HUDEP-2 (cell line): ENCODE measurements around the gene CELF1.

Experiments used
- DNase-seq, 76 experiments: peaks; one replicate each; lab custom pipeline; 2025; ENCODE audit not compliant: unreplicated experiment in 76 of 76; lab: John Stamatoyannopoulos, UW

CELF1 gene

DNA sequence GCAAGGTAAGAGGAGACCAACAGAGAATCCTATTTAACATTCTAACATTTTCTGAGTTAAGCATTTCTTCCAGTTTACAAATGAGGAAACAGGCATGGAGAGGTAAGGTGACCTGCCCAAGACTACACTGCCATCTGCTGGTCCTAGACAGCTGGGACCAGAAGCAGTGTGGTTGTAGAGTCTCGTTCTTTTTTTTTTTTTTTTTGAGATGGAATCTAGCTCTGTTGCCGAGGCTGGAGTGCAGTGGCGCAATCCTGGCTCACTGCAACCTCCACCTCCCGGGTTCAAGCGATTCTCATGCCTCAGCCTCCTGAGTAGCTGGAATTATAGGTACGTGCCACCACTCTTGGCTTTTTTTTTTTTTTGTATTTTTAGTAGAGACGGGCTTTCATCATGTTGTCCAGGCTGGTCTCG is 98.7 kb downstream of the CELF1 start:
- peak in 70 of 76 experiments; percentile 3 to 80 (median 52) for DNase-seq

DNA sequence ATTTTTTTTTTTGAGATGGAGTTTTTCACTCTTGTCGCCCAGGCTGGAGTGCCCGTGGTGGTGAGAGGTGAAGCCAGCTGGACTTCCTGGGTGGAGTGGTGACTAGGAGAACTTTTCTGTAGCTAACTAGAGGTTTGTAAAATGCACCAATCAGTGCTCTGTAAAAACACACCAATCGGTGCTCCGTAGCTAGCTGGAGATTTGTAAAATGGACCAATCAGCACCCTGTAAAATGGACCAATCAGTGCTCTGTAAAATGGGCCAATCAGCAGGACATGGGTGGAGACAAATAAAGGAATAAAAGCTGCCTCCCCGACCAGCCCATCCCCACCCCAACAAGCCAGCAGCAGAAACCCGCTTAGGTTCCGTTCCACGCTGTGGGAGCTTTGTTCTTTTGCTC is 99.6 kb downstream of the CELF1 start:
- no peak for DNase-seq

DNA sequence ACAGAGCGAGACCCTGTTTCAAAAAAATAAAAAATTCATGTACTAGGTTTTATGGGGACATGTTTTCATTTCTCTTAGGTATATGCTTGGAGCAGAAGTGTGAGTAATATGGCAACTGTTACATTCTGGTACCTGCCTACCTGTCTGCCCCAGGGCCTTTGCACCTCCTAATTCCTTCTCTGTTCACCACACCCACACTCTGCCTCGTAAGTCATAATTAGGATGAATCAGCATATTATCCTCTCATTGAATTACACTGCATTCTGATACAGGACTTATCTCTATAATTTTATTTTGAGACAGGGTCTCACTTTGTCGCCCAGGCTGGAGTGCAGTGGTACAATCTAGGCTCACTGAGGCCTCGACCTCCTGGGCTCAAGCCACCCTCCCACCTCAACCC is 100.9 kb downstream of the CELF1 start:
- DNase-seq, result no peak

DNA sequence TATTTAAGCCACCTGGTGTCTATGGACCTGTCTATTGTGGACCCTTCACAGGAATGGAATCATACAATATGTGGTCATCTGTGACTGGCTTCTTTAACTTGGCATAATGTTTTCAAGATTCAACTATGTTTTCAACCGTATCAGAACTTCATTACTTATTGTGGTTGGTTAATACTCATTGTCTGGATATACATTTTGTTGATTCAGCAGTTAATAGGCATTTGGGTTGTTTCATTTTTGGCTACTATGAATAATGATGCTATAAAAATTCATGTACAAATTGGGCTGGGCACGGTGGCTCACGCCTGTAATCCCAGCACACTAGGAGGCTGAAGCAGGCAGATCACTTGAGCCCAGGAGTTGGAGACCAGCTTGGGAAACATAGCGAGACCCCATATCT is 101.5 kb downstream of the CELF1 start:
- no peak for DNase-seq

DNA sequence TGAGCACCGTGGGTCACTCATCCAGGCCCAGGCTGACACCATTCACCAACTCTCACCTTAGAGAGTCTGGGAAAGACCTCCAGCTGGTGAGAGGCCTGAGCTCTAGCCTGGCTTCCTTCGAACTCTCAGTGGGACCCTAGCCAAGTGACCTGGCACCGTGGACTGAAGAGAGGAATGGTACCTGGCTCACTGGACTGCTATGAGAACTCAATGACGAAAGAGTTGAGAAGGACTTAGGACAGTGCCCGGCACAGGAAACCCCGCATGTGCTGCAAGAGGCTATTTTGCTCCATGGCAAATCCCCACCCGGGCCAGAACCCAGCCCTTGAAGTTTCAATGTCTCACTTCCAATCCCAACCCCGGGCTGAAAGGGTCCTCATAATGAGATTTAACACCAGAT is 103.4 kb downstream of the CELF1 start:
- no peak for DNase-seq

DNA sequence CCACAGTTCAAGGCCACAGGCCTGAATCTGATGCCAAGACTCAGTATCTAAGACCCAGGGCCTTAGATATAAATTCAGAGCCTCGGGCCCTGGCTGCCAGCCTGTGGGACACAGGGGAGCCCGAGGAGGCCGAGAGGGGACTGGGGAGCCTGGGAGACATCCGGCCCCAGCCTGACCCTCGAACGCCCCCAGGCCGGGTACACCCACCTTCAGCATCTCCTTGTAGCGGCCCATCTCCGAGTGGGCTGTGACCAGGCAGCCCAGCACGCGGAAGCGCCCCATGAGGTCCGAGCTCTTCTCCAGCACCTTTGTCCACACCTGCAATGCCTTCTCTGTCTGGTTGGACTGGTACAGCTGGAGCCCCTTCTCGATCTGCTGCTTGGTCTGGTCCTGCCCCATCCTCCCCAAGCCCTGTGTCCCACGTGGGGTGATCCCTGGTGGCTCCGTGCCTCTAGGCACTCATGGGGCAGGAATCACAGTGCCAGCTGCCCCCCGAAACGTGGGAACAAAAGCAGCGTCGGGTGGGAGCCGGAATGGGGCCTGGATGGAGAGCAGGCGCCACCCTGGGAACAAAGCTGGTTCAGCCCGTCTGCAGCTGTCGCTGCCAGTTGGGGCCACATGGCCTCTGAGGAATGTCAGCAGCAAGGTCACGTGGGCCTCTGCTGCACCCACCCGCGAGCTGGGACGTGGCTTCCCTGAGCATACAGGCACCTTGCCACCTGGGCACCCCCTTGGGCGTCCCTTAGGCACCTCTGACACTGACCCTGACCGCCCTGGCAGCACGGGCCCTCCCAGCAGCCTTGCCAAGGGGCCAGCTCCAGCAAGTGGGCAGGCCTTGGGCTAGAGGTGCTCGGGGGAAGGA is 104.1 kb downstream of the CELF1 start, which contains the start of gene RAPSN:
Gene RAPSN, minus strand, starts transcription at position 571 of the 862 bp plus-strand sequence. Its CDS starts 172 bp downstream, at position 399.
- no peak for DNase-seq

DNA sequence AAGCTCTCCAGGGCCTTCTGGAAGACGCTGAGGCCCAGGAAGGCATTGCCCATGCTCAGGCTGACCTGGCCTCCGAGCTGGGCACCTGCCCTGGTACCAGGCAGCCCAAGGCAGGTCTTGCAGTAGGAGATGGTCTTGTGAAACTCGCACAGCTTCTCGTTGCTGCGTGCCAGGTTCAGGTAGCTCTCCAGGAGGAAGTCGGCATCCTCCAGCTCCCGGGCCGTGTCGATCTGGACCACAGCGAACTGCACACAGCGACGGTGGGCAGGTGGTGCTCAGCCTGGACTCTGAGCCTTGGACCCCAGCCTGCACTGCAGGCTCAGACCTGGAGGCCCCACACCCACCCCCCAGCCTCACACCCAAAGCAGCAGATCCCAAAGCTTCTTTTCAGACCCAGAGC is 105.0 kb downstream of the CELF1 start:
- no peak for DNase-seq

DNA sequence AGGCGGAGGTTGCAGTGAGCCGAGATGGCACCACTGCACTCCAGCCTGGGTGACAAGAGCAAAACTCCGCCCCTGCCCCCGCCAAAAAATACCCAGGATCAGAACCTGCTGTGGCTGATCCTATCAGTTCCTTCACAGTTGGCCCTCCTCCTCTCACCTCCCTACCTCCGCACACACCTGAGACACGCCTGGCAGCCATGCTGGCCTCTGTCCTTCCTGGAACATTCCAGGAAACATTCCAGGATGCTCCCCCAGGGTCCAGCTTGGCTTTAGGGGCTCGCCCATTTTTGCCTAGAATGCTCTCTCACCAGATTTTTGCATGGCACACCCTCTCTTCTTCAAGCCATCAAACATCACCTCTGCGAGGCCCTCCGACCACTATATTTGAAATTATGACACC is 106.1 kb downstream of the CELF1 start:
- no peak for DNase-seq

DNA sequence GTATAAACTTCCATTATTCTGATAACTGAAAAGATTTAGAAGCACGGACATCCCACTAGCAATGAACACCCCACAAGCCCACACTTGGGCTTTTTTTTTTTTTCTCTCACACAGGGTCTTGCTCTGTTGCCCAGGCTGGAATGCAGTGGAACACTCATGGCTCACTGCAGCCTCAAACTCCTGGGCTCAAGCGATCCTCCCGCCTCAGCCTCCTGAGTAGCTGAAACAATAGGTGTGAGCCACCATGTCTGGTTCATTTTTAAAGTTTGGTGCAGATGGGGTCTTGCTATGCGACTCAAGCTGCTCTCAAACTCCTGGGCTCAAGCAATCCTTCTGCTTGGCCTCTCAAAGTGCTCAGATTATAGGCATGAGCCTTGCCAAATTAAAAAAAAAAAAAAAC is 107.1 kb downstream of the CELF1 start:
- DNase-seq, result no peak

DNA sequence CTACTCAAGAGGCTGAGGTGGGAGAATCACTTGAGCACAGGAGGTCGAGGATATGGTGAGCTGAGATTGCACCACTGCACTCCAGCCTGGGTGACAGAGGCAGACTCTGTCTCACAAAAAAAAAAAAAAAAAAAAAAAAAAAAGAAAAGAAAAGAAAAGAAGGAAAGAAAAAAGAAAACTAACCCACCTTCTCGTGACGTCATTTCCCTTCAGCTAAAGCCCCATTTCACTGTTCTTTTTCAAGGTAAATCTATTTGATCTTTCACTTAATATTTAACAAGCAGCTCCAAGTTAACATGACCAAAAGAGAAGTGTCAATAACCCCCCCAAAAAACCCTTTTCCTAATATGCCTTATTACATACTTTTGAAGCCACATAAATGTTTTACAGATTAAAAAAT is 109.1 kb downstream of the CELF1 start:
- DNase-seq, result no peak

DNA sequence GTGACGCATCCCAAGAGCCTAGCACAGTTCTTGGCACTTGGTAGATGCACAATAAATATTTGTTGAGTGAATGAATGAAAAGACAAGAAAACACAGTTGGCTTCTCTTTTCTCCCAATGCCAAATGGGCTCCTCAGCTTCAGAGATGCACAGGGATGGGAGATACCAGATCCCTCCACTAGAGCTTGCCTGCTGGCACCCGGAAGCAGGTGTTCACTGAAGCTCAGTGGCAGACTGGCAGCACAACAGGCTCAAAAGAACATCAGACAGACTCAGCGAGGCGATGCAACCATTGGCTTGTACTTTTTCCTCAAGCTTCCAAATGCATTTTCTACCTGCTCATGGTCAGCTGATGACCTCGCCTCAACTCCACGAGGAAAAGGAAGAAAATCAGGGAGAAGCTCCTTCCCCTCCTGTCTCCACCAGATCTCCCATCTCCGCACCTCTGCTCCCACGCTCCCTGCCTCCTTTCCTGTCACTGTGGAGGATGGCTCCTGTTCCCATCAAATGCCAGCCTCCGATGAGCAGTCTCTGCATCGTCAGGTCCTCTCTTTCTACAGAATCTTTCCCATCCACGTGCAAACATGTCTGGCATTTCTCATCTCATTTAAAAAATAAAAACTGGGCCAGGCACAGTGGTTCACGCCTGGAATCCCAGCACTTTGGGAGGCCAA is 109.8 kb downstream of the CELF1 start:
- DNase-seq, result no peak

DNA sequence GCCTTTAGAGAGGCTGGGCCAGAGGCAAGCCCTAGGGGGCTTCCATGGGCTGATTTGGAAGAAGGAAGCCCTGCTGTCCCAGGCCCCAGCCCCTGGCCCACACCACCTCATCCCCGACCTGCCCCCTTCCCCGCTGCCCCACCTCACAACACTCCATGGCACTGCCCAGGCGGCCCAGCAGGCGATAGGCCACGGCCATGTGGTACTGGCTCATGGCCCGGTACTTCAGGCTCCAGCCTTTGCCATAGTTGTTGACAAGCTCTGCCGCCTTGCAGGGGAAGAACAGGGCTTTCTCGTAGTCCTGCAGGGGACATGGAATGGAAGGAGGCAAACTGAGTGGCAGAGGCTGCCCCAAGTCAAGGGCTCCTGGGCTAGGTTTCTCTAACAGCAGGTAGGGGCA is 110.4 kb downstream of the CELF1 start:
- no peak for DNase-seq

DNA sequence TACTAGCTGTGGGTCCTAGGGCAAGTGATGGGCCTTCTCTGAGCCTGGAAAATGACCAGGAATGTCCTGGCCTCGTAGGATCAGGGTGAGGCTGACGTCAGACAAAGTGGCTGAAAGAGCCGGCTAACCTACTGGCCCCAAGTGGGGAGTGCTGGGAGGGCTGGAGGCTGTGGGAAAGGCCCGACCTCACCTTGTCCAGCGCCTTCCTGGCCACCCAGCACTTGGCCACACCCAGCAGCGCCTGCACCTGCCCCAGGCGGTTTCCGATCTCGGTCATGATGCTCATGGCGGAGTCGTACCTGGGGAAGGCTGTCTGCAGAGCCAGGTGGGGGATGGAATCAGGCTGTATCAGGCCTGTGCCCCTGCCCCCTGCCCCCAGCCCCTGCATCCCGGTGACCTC is 111.5 kb downstream of the CELF1 start:
- DNase-seq, result no peak

DNA sequence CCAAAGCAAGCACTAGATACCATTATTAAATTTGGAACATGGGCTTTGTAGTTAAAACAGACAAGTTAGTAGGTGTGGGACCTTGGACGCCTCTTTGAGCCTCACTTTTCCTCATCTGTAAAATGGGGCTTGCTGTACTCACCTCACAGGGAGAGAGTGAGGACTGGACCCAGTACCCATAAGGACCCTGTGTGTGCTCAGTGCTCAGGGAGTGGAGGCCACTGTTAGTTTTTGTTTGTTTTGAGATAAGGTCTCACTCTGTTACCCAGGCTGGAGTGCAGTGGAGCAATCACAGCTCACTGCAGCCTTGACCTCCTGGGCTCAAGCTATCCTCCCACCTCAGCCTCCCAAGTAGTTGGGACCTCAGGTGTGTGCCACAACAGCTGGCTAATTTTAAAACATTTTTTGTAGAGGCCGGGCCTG is 112.9 kb downstream of the CELF1 start:
- DNase-seq, result no peak

DNA sequence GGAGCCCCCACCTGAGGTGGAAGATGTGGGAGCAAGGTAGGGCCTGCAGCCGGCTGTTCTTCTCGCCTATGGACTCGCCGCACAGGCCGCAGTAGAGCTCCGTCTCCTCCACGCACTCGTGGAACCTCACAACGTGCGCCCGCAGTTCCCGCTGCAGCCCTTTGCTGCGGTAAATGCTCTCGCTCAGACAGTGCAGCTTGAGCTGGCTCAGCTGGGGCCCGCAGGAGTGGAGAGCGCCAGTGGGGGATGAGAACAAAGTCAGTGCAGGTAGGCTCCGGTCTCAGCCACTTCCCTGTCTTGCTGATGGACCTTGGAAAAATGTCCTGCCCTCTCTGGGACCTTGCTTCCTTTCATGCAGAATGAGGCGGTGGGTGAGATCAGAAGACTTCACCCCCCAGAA is 114.2 kb downstream of the CELF1 start:
- DNase-seq, result no peak

DNA sequence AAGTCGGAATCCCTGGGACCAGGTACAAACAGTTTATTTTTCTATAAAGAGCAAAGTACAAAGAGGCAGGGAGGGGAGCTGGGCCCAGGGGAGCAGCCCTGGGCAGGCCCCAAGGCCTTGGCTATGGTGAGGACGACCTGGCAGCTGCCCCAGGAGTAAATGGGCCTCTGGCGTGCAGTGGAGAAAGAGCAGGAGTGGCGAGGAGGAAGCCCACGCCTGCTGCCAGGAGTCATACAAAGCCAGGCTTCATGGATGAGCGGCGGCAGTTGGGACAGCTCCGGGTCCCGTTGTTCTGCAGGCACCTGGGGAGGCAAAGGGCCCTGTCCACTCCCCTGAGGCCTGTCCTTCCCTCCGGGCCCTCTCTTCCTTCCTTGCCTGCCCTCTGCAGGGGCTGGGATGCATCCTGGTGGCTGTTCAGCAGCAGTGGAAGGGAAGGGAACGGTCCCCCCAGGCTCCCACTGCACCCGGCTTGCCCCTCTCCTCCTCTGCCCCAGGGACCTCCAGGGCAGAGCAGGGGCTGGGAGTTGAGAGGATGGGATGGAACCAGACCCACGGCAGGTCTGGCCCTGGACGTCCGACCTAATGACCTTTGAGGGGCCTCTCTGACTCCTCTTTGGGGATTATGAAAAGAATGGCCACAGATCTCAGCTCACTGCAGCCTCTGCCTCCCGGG is 115.0 kb downstream of the CELF1 start:
- DNase-seq, result no peak

DNA sequence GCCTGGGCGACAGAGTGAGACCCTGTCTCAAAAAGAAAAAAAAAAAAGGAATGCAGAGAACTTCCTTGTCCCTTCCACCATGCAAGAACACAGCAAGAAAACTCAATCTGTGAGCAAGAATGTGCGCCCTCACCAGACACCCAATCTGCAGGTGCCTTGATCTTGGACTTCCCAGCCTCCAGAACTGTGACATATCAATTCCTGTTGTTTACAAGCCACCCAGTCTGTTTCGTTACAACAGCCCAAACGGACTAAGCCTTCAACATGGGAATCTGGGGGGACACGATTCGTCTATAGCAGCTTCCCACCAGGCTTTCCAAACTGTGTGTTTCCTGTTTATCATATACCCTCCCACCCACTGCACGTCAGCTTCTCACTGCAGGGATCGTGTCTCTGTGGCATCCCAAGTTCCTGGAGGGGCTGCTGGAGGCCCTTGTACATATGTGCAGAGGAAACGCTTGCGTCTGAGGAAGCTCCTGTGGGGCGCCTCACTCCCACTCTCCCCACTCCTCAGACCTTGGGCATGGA is 115.7 kb downstream of the CELF1 start:
- DNase-seq, result no peak

DNA sequence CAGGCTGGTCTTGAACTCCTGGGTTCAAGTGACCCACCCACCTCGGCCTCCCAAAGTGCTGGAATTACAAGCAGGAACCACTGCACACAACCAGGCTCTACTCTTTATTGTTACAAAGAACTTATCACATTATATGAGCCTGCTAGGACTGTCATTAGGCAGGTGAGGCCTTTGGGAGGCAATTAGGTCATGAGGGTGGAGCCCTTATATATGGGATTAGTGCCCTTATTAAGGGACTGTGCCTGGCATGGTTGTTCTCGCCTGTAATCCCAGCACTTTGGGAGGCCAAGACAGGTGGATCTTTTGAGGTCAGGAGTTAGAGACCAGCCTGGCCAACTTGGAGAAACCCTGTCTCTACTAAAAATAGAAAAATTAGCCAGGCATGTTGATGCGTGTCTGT is 116.2 kb downstream of the CELF1 start:
- DNase-seq, result no peak

DNA sequence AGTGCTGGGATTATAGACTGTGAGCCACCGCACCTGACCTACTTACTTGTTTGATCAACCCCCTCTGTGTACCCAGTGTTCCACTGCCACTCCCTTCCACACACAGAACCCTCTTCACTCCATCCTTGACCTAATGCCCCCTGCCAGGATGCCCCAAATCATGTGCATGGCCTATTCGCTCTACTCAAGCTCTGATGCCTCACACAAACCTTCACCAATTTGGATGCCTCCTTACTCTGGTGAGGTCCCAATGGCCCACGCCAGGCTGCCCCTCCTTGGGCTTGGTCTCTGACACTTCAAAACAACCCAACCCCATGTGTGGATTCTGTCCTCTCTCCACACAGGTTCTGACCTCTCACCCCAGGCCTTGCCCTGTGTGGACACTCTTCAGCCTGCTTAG is 117.2 kb downstream of the CELF1 start:
- no peak for DNase-seq

DNA sequence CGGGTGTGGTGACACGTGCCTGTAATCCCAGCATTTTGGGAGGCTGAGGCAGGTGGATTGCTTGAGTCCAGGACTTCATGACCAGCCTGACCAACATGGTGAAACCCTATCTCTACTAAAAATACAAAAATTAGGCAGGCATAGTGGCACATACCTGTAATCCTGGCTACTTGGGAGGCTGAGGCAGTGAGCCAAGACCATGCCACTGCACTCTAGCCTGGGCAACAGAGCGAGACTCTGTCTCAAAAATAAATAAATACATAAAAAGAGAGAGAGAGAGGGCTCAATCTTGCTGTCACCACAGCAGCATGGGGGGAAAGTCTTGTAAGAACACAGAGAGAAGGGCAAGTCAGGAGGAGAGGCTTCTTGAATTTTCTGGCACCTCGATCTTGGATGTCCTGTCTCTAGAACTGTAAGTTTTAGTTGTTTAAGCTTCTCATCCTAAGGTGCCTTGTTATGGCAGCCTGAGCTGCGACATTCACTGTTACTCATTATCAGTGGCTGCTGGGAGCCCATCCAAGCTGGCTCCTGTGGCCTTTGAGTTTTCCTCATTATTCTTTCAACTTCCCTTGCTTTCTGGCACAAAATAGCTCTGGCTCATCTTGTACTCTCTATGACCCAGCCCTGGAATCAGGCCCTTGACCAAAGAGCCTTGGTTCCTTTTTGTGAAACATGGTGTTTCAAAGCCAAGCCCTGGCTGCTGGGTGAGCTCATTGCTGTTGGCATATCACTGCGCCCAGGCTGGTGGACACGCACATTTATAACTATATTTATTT is 118.7 kb downstream of the CELF1 start:
- DNase-seq, result no peak

DNA sequence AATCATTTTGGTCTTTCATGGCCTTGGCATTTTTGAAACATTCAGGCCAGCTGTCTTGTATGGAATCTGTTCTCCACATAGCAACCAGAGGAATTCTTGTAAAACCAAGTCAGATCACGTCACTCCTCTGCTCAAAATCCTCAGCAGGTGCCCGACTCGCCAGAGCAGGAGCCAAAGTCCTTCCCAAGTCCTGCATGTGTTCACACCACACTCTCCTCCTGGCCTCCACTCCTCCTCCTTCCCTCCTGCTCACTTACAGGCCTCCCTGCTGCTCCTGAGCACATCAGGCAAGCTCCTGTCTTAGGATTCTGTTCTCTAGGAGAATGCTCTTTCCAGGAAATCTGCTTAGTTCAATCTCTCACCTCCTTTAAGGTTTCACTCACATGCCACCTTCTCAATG is 119.8 kb downstream of the CELF1 start:
- no peak for DNase-seq
